GM21619 (cell line): Measurements from ENCODE around the gene RPL19.
"Not testable (repeated sequence)": the region's sequence is repeated elsewhere in the genome, so short reads cannot be mapped to it uniquely, and the experiment has no call there.

Experiments
- ATAC-seq: cut with Tn5 transposase; IDR thresholded peaks from one replicate; pipeline ENCODE4 v1.9.1; 2021; ENCODE audit not compliant: unreplicated experiment

Gene RPL19

GRCh38 chr17:39200070-39200879 is at the start of gene RPL19:
Gene RPL19, plus strand, starts transcription at chr17:39200283. Its CDS starts 62 bp downstream, at chr17:39200345.
- peak; percentile 52 for ATAC-seq

- ATAC-seq: no peak
Observed at GRCh38 chr17:39150795-39151149, 49.3 kb upstream of the RPL19 start.

GRCh38 chr17:39151150-39151942 is 48.7 kb upstream of the RPL19 start, which contains the start of gene PLXDC1:
Gene PLXDC1, minus strand, starts transcription at chr17:39151637. Its CDS starts 200 bp downstream, at chr17:39151437.
- ATAC-seq: no peak

- no peak for ATAC-seq
Observed at GRCh38 chr17:39151943-39152818, 47.9 kb upstream of the RPL19 start.

- peak; percentile 27 for ATAC-seq
Observed at GRCh38 chr17:39153599-39154051, 46.5 kb upstream of the RPL19 start.

- ATAC-seq: no peak
Observed at GRCh38 chr17:39155654-39156053, 44.4 kb upstream of the RPL19 start.

- no peak for ATAC-seq
Observed at GRCh38 chr17:39156491-39156890, 43.6 kb upstream of the RPL19 start.

- no peak for ATAC-seq
Observed at GRCh38 chr17:39158623-39159022, 41.5 kb upstream of the RPL19 start.

- ATAC-seq: no peak
Observed at GRCh38 chr17:39161962-39162361, 38.1 kb upstream of the RPL19 start.

- no peak for ATAC-seq
Observed at GRCh38 chr17:39164675-39165143, 35.4 kb upstream of the RPL19 start.

GRCh38 chr17:39165178-39165840 is 34.8 kb upstream of the RPL19 start:
- no peak for ATAC-seq

- ATAC-seq: no peak
Observed at GRCh38 chr17:39165841-39166349, 34.2 kb upstream of the RPL19 start, which contains the start of gene ARL5C. Gene ARL5C, minus strand, starts transcription at chr17:39166161. Its CDS starts 401 bp downstream, at chr17:39165760.

GRCh38 chr17:39166437-39167335 is 33.4 kb upstream of the RPL19 start:
- ATAC-seq: no peak

GRCh38 chr17:39167476-39167875 is 32.6 kb upstream of the RPL19 start:
- no peak for ATAC-seq

GRCh38 chr17:39168503-39168902 is 31.6 kb upstream of the RPL19 start:
- ATAC-seq: not testable (repeated sequence)

GRCh38 chr17:39169101-39169500 is 31.0 kb upstream of the RPL19 start:
- no peak for ATAC-seq

GRCh38 chr17:39169518-39169917 is 30.6 kb upstream of the RPL19 start:
- ATAC-seq: no peak

GRCh38 chr17:39170109-39170508 is 30.0 kb upstream of the RPL19 start:
- ATAC-seq: no peak

GRCh38 chr17:39170558-39170957 is 29.5 kb upstream of the RPL19 start:
- ATAC-seq: no peak
